GDM1 (cell line): ENCODE results near the gene FADS3.
"Not testable (repeated sequence)": the region's sequence is repeated elsewhere in the genome, so short reads cannot be mapped to it uniquely, and the experiment has no call there.

Experiments
- DNase-seq: peaks from one replicate; lab custom pipeline; 2025; lab: John Stamatoyannopoulos, UW

The FADS3 gene

GRCh38 chr11:61898247-61898582, 6.9 kb upstream of the FADS3 start:
- DNase-seq: no peak

- DNase-seq: peak; percentile 65
Measured at GRCh38 chr11:61897387-61898246, 6.3 kb upstream of the FADS3 start.

- no peak for DNase-seq
Measured at GRCh38 chr11:61896665-61897386, 5.5 kb upstream of the FADS3 start.

GRCh38 chr11:61895718-61896059, 4.3 kb upstream of the FADS3 start:
- no peak for DNase-seq

GRCh38 chr11:61895046-61895717, 3.8 kb upstream of the FADS3 start:
- DNase-seq: no peak

- DNase-seq: no peak
Measured at GRCh38 chr11:61893981-61894380, 2.6 kb upstream of the FADS3 start.

- no peak for DNase-seq
Measured at GRCh38 chr11:61892085-61892370, 683 bp upstream of the FADS3 start.

GRCh38 chr11:61890529-61891330, 615 bp downstream of the FADS3 start:
- DNase-seq: no peak

- DNase-seq: no peak
Measured at GRCh38 chr11:61889831-61890230, 1.5 kb downstream of the FADS3 start.

GRCh38 chr11:61888590-61888989, 2.8 kb downstream of the FADS3 start:
- no peak for DNase-seq

GRCh38 chr11:61887839-61888494, 3.4 kb downstream of the FADS3 start:
- DNase-seq: no peak

- no peak for DNase-seq
Measured at GRCh38 chr11:61886643-61887042, 4.7 kb downstream of the FADS3 start.

GRCh38 chr11:61885784-61886580, 5.4 kb downstream of the FADS3 start:
- DNase-seq: no peak

GRCh38 chr11:61885166-61885778, 6.1 kb downstream of the FADS3 start:
- DNase-seq: no peak

GRCh38 chr11:61883947-61884346, 7.4 kb downstream of the FADS3 start:
- DNase-seq: no peak

- DNase-seq: no peak
Measured at GRCh38 chr11:61883327-61883726, 8.0 kb downstream of the FADS3 start.

GRCh38 chr11:61882879-61883278, 8.5 kb downstream of the FADS3 start:
- DNase-seq: no peak

- DNase-seq: not testable (repeated sequence)
Measured at GRCh38 chr11:61882267-61882666, 9.1 kb downstream of the FADS3 start.

- DNase-seq: no peak
Measured at GRCh38 chr11:61881397-61881796, 9.9 kb downstream of the FADS3 start.

GRCh38 chr11:61880454-61880853, 10.9 kb downstream of the FADS3 start:
- no peak for DNase-seq

- DNase-seq: no peak
Measured at GRCh38 chr11:61880031-61880430, 11.3 kb downstream of the FADS3 start.
